Posterior vena cava (tissue), 2 donors: Measurements from ENCODE around the gene CEP70. TPM values are rescaled to one million over a fixed set of nuclear protein-coding genes. Genes with fewer than 3 reads are reported as not detected.

Experiments
- total RNA-seq, 2 donors: library from RNA; stranded (reverse); fragmentation: NEBNext Ultra II Directional; extraction: Animal tissue kit (Norgen Biotek cat#: 25700); gene quantifications; one replicate each; pipeline ENCODE4 v1.2.1, GENCODE V29; 2021
- donor health status: DM: yes; HTN: yes; CAD: no.
- donor health status: DM: yes; HTN: yes; CAD: no.

The CEP70 gene
- total RNA-seq, 2 donors from 2014 or later, result 37.0 to 52.8 TPM

Other genes with a start within 250 kb of the CEP70 start
- gene MRAS, start 245.7 kb downstream of the CEP70 start, total RNA-seq, result 100 to 1,000 TPM in 1 of 2 donors, 10 to 100 TPM in 1; 81.5 to 102 TPM
- gene ESYT3, start 159.6 kb downstream of the CEP70 start, total RNA-seq, result under 1 TPM; 0.37 to 0.43 TPM
- gene FAIM, start 14.5 kb upstream of the CEP70 start, total RNA-seq, result 10 to 100 TPM in 1 of 2 donors, 1 to 10 TPM in 1; 8.0 to 11.9 TPM
- 10 to 100 TPM; 15.4 to 21.1 TPM for gene PIK3CB, start 240.7 kb upstream of the CEP70 start, total RNA-seq